Keratinocyte (primary cell): ENCODE data around the gene MICALL1. TPM values are rescaled to one million over a fixed set of nuclear protein-coding genes. Genes with fewer than 3 reads are reported as not detected.
"Not testable (repeated sequence)": the region's sequence is repeated elsewhere in the genome, so short reads cannot be mapped to it uniquely, and the experiment has no call there.

Experiments used
- DNase-seq: peaks from one replicate; pipeline ENCODE4 v3.0.0-alpha.2; 2011; ENCODE audit warnings: low read depth, missing footprints, low spot score
- FAIRE-seq: peaks from 2 replicates; lab custom pipeline; 2011; peaks lifted over from hg19 to GRCh38; lab: Jason Lieb, UNC
- H2AFZ ChIP-seq: 2 replicates; pipeline ENCODE4 v1.6.0; 2012; ENCODE audit warnings: low read length, control low read depth, inconsistent platforms; ENCODE audit not compliant: control insufficient read depth
- H3K27ac ChIP-seq: 2 replicates; pipeline ENCODE4 v1.5.1; 2011; ENCODE audit warnings: low read length; ENCODE audit not compliant: control insufficient read depth, insufficient read depth
- H3K27me3 ChIP-seq: 3 replicates; pipeline ENCODE4 v1.6.0; 2011; ENCODE audit warnings: low read length; ENCODE audit not compliant: control insufficient read depth, insufficient read depth; ENCODE audit errors: extremely low read depth
- H3K36me3 ChIP-seq, 2 experiments: 2 replicates in 1 of 2; 3 replicates in 1 of 2; pipeline ENCODE4 v1.5.1; 2011; ENCODE audit warnings: low read length in 2 of 2, mild to moderate bottlenecking in 1 of 2; ENCODE audit not compliant: control insufficient read depth in 2 of 2, insufficient read depth in 2 of 2; ENCODE audit errors: extremely low read depth in 1 of 2
- H3K4me1 ChIP-seq: 3 replicates; pipeline ENCODE4 v1.5.1; 2011; ENCODE audit warnings: low read length; ENCODE audit not compliant: control insufficient read depth, insufficient read depth; ENCODE audit errors: extremely low read depth
- H3K4me2 ChIP-seq: 3 replicates; pipeline ENCODE4 v1.6.0; 2011; ENCODE audit warnings: low read depth, low read length; ENCODE audit not compliant: control insufficient read depth, insufficient read depth; ENCODE audit errors: extremely low read depth
- H3K4me3 ChIP-seq, 3 experiments: fragments of 200-600 bp in 1 of 3; sonication (generic) in 1 of 3; 2 replicates in 2 of 3; 3 replicates in 1 of 3; pipeline ENCODE4 v1.5.1; 2011 to 2016; ENCODE audit warnings: low read length in 3 of 3, mild to moderate bottlenecking in 3 of 3, control low read depth in 2 of 3, inconsistent platforms in 1 of 3, low read depth in 1 of 3, mixed read lengths in 1 of 3, mixed run types in 1 of 3, moderate library complexity in 1 of 3; ENCODE audit not compliant: control insufficient read depth in 2 of 3, insufficient read depth in 2 of 3; ENCODE audit errors: extremely low read depth in 1 of 3
- H3K79me2 ChIP-seq: 2 replicates; pipeline ENCODE4 v1.6.0; 2012; ENCODE audit warnings: low read length; ENCODE audit not compliant: control insufficient read depth, insufficient read depth
- H3K9ac ChIP-seq: 3 replicates; pipeline ENCODE4 v1.6.0; 2011; ENCODE audit warnings: low read length; ENCODE audit not compliant: control insufficient read depth, insufficient read depth; ENCODE audit errors: extremely low read depth
- H3K9me1 ChIP-seq: 3 replicates; pipeline ENCODE4 v1.6.0; 2011; ENCODE audit warnings: low read length; ENCODE audit not compliant: control insufficient read depth, insufficient read depth; ENCODE audit errors: extremely low read depth
- H3K9me3 ChIP-seq: 2 replicates; pipeline ENCODE4 v1.5.1; 2012; ENCODE audit warnings: low read depth, low read length; ENCODE audit not compliant: control insufficient read depth
- H4K20me1 ChIP-seq: 3 replicates; pipeline ENCODE4 v1.6.0; 2011; ENCODE audit warnings: low read length; ENCODE audit not compliant: control insufficient read depth, insufficient read depth; ENCODE audit errors: extremely low read depth
- EZH2 ChIP-seq: IDR thresholded peaks from one replicate; pipeline ENCODE4 v1.6.1; 2012; ENCODE audit warnings: inconsistent platforms, mild to moderate bottlenecking, low read length, moderate library complexity
- dilution Hi-C: fragments of 300-500 bp; cut with MboI; formaldehyde crosslinking; loops from one replicate; pipeline ENCODE4 v1.7.0; 2020; ENCODE audit warnings: low sequenced_read_pairs; ENCODE audit not compliant: extremely low pct_ligation_motif_present
- polyA plus RNA-seq, 5 experiments: library from polyadenylated mRNA; depleted of rRNA in 3 of 5; stranded (reverse) in 3 of 5; stranded (forward) in 1 of 5; unstranded in 1 of 5; fragments of >200 nt; gene quantifications; 1 replicate in 1 of 5; 2 replicates in 3 of 5; 3 replicates in 1 of 5; pipeline versions ENCODE4 v1.2.1 to v1.2.3, GENCODE V29; 2011 to 2012; ENCODE audit warnings: missing spikeins in 2 of 5, low read depth in 1 of 5, low replicate concordance in 1 of 5
- TF ChIP-seq, protein P1 (sequence below), 3 experiments: IDR thresholded peaks in 1 of 3; conservative IDR thresholded peaks in 1 of 3; optimal IDR thresholded peaks in 1 of 3; 2 replicates in 2 of 3; 3 replicates in 1 of 3; pipeline versions ENCODE3 to v1.5.1; 2011; ENCODE audit warnings: low read length in 3 of 3, mild to moderate bottlenecking in 3 of 3, moderate library complexity in 2 of 3, control low read depth in 1 of 3, inconsistent platforms in 1 of 3; ENCODE audit not compliant: insufficient read depth in 2 of 3; ENCODE audit errors: extremely low read depth in 1 of 3

The MICALL1 gene
- polyA plus RNA-seq, 1 donor (not counting 4 experiments of a cell fraction or from before 2014, with no cell fraction given), result 42.8 TPM

DNA sequence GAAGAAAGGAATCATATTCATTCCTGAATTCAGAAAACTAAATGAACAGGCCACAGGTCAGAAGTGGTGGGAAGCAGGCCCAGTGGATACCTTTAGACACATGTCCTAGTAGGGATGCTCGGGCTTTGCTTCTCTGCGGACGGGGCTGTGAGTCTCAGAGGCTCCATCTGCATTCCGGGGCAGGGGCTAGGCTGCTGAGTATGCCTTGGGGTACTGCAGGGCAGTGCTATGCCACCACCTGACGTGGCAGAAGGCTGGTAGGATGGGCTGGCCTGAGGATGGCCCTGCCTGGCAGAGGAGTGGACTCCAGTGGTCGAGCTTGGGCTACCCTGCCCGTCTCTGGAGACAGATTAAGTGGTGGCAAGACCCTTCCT lies 37.7 kb downstream of the MICALL1 start:
- no peak overlapping the region for H3K9ac ChIP-seq
- dilution Hi-C loops, result no loop called here
- no peak overlapping the region for H2AFZ ChIP-seq
- peaks cover 14% of the 10 kb centered on the region for H4K20me1 ChIP-seq
- H3K79me2 ChIP-seq, result no peaks in the 10 kb centered on the region
- H3K4me1 ChIP-seq, result no peaks in the 10 kb centered on the region
- H3K9me1 ChIP-seq, result no peaks in the 10 kb centered on the region
- FAIRE-seq, result no peak
- H3K4me2 ChIP-seq, result no peak overlapping the region
- H3K27ac ChIP-seq, result no peak overlapping the region
- no peak for DNase-seq
- H3K9me3 ChIP-seq, result no peaks in the 10 kb centered on the region
- H3K36me3 ChIP-seq, result peaks cover 34 to 37% of the 10 kb centered on the region in 2 experiments
- TF ChIP-seq, protein P1, sequence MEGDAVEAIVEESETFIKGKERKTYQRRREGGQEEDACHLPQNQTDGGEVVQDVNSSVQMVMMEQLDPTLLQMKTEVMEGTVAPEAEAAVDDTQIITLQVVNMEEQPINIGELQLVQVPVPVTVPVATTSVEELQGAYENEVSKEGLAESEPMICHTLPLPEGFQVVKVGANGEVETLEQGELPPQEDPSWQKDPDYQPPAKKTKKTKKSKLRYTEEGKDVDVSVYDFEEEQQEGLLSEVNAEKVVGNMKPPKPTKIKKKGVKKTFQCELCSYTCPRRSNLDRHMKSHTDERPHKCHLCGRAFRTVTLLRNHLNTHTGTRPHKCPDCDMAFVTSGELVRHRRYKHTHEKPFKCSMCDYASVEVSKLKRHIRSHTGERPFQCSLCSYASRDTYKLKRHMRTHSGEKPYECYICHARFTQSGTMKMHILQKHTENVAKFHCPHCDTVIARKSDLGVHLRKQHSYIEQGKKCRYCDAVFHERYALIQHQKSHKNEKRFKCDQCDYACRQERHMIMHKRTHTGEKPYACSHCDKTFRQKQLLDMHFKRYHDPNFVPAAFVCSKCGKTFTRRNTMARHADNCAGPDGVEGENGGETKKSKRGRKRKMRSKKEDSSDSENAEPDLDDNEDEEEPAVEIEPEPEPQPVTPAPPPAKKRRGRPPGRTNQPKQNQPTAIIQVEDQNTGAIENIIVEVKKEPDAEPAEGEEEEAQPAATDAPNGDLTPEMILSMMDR (optimal IDR thresholded peaks at IDR 0.05 in 1 of 3, IDR thresholded peaks at IDR 0.05 in 1 of 3, conservative IDR thresholded peaks at IDR 0.05 in 1 of 3; ENCODE audit: extremely low read depth in 1 of 3, insufficient read depth in 2 of 3, low read length in 3 of 3), result no peak
- TF ChIP-seq EZH2, result no peak
- no peaks in the 10 kb centered on the region for H3K27me3 ChIP-seq
- no peak overlapping the region for H3K4me3 ChIP-seq

DNA sequence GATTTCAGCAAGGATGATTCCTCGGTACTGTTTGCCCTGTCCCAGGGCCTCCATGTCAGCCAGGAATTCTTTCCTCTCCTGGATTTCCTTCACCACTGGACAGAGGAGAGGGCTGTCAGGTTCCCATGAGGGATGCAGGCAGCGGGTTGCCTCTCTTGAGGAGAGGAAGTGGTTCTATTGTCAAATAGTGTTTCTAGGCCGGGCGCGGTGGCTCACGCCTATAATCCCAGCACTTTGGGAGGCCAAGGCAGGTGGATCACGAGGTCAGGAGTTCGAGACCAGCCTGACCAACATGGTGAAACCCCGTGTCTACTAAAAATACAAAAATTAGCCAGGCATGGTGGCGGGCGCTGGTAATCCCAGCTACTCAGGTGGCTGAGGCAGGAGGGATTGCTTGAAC lies 38.3 kb downstream of the MICALL1 start:
- H3K4me3 ChIP-seq, H3K27me3 ChIP-seq, H3K4me1 ChIP-seq, DNase-seq, H3K27ac ChIP-seq, H3K4me2 ChIP-seq, FAIRE-seq, H3K9me1 ChIP-seq, dilution Hi-C loops, H3K9me3 ChIP-seq, H3K9ac ChIP-seq, H3K79me2 ChIP-seq, H2AFZ ChIP-seq: not testable (repeated sequence)
- H3K36me3 ChIP-seq, result peaks cover 31 to 37% of the 10 kb centered on the region in 2 experiments
- peaks cover 14% of the 10 kb centered on the region for H4K20me1 ChIP-seq

DNA sequence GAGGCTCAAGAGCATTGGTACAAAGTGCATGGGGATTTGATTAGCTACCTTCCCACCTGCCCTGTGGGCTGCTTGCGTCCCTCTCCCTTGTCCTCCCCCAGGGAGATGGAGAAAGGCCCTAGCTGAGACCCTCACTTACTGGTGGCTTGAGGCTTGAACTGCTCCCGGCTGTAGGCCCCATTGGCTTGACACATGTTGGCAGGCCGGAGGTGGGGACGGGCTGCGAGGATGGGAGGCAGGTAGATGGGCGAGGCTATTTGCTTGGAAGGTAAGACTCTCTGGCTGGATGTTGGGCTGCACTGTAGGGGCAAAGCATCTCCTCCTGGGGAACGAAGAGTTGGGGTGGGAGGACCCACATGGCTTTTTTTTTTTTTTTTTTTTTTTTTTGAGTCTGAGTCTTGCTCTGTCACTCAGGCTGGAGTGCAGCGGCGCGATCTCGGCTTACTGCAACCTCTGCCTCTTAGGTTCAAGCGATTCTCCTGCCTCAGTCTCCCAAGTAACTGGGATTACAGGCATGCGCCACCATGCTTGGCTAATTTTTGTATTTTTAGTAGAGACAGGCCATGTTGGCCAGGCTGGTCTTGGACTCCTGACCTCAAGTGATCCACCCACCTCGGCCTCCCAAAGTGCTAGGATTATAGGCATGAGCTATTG lies 41.2 kb downstream of the MICALL1 start:
- H3K27me3 ChIP-seq, H3K9me1 ChIP-seq, H3K9me3 ChIP-seq, FAIRE-seq, H3K79me2 ChIP-seq, H2AFZ ChIP-seq, H3K27ac ChIP-seq, H3K4me1 ChIP-seq, H3K4me3 ChIP-seq, dilution Hi-C loops, H3K4me2 ChIP-seq, H3K9ac ChIP-seq, DNase-seq: not testable (repeated sequence)
- peaks cover 10 to 12% of the 10 kb centered on the region in 2 experiments for H3K36me3 ChIP-seq
- peaks cover 11% of the 10 kb centered on the region for H4K20me1 ChIP-seq
